HCT116 (cell line): ENCODE data around the gene SMIM14. TPM values are rescaled to one million over a fixed set of nuclear protein-coding genes. Genes with fewer than 3 reads are reported as not detected.
"Not testable (repeated sequence)": the region's sequence is repeated elsewhere in the genome, so short reads cannot be mapped to it uniquely, and the experiment has no call there.

ENCODE experiments used
- ATAC-seq: fragments of 200-7000 bp; cut with Tn5 transposase; 2 replicates; pipeline ENCODE4 v1.9.1; 2020; ENCODE audit warnings: mild to moderate bottlenecking, moderate library complexity
- BruUV-seq: library from RNA; stranded (reverse); fragments of 400-500 nt; replicated peaks from 2 replicates; lab custom pipeline; 2021; lab: Mats Ljungman, UMichigan
- CTCF ChIA-PET: fragments of 300-600 bp; sonication (Branson Sonifier 250); formaldehyde crosslinking; loops from one replicate; lab custom pipeline; 2021; ENCODE audit warnings: antibody characterized with exemption; lab: Charles Lee
- POLR2A ChIA-PET: fragments of 300-600, 350-600 bp; sonication (Branson Sonifier 250); formaldehyde crosslinking; loops from one replicate; lab custom pipeline; 2021; ENCODE audit warnings: antibody characterized with exemption; lab: Charles Lee
- RAD21 ChIA-PET, 2 experiments: fragments of 300-600 bp; sonication (Branson Sonifier 250); formaldehyde crosslinking; loops; one replicate each; lab custom pipeline; 2023; ENCODE audit warnings: low total read pairs in 2 of 2; ENCODE audit not compliant: uncharacterized antibody in 2 of 2, unreplicated experiment in 2 of 2, low non-redundant PET in 1 of 2; lab: Charles Lee
- DNase-seq: peaks from one replicate; pipeline ENCODE4 v3.0.0-alpha.2; 2010; ENCODE audit warnings: low read depth, low spot score
- H2AFZ ChIP-seq: fragments of 200-600 bp; shearing (Covaris generic), sonication (generic); 2 replicates; pipeline ENCODE4 v1.6.1; 2017; ENCODE audit warnings: low read depth, mixed run types, mixed read lengths, antibody characterized with exemption, low read length; ENCODE audit not compliant: poor library complexity, severe bottlenecking
- H3K27ac ChIP-seq: 2 replicates; pipeline ENCODE4 v1.5.1; 2012; ENCODE audit warnings: low read depth, low read length
- H3K27me3 ChIP-seq: fragments of 200-600 bp; sonication (generic); 2 replicates; pipeline ENCODE4 v1.6.1; 2016; ENCODE audit warnings: mixed run types, low read length, mixed read lengths; ENCODE audit not compliant: insufficient read depth
- H3K36me3 ChIP-seq, 2 experiments: fragments of 200-500 bp in 1 of 2; fragments of 200-600 bp in 1 of 2; sonication (Bioruptor generic) in 1 of 2; sonication (generic) in 1 of 2; 2 replicates each; pipeline versions ENCODE4 v1.5.1 to v1.6.1; 2014 to 2016; ENCODE audit warnings: low read length in 2 of 2, inconsistent platforms in 1 of 2, mixed read lengths in 1 of 2, mixed run types in 1 of 2; ENCODE audit not compliant: insufficient read depth in 2 of 2, control insufficient read depth in 1 of 2
- H3K4me1 ChIP-seq, 2 experiments: fragments of 200-600 bp in 1 of 2; sonication (generic) in 1 of 2; 2 replicates each; pipeline versions ENCODE4 v1.5.1 to v1.6.1; 2012 to 2017; ENCODE audit warnings: low read length in 2 of 2, inconsistent platforms in 1 of 2, mild to moderate bottlenecking in 1 of 2, mixed read lengths in 1 of 2, mixed run types in 1 of 2, moderate library complexity in 1 of 2; ENCODE audit not compliant: insufficient read depth in 2 of 2, control insufficient read depth in 1 of 2
- H3K4me2 ChIP-seq: fragments of 200-600 bp; sonication (generic); 2 replicates; pipeline ENCODE4 v1.6.1; 2017; ENCODE audit warnings: mixed run types, low read length, mixed read lengths
- H3K4me3 ChIP-seq, 2 experiments: fragments of 200-600 bp in 1 of 2; sonication (generic) in 1 of 2; replicated peaks in 1 of 2; 2 replicates each; pipeline ENCODE4 v1.5.1; 2011 to 2016; ENCODE audit warnings: low read length in 2 of 2, control low read depth in 1 of 2, low read depth in 1 of 2, mild to moderate bottlenecking in 1 of 2, mixed read lengths in 1 of 2, mixed run types in 1 of 2
- H3K79me2 ChIP-seq: fragments of 200-600 bp; sonication (generic); 2 replicates; pipeline ENCODE4 v1.6.1; 2017; ENCODE audit warnings: mild to moderate bottlenecking, mixed run types, low read length, moderate library complexity, mixed read lengths; ENCODE audit not compliant: insufficient read depth
- H3K9ac ChIP-seq: fragments of 200-600 bp; sonication (generic); 2 replicates; pipeline ENCODE4 v1.6.1; 2016; ENCODE audit warnings: low read length, mixed read lengths
- H3K9me2 ChIP-seq: fragments of 200-600 bp; sonication (generic), shearing (Covaris generic); 2 replicates; pipeline ENCODE4 v1.6.1; 2017; ENCODE audit warnings: mixed run types, mild to moderate bottlenecking, moderate library complexity; ENCODE audit not compliant: insufficient read depth
- H3K9me3 ChIP-seq, 2 experiments: fragments of 200-500 bp in 1 of 2; fragments of 200-600 bp in 1 of 2; sonication (Bioruptor generic) in 1 of 2; sonication (generic) in 1 of 2; 2 replicates each; pipeline ENCODE4 v1.6.1; 2014 to 2017; ENCODE audit warnings: low read length in 2 of 2, mixed read lengths in 2 of 2, inconsistent platforms in 1 of 2, low read depth in 1 of 2, mild to moderate bottlenecking in 1 of 2, mixed run types in 1 of 2, moderate library complexity in 1 of 2; ENCODE audit not compliant: control insufficient read depth in 1 of 2, insufficient read depth in 1 of 2
- H4K20me1 ChIP-seq: fragments of 200-600 bp; sonication (generic), shearing (Covaris generic); 2 replicates; pipeline ENCODE4 v1.6.1; 2017; ENCODE audit warnings: mixed run types, mild to moderate bottlenecking, moderate library complexity; ENCODE audit not compliant: insufficient read depth
- CBX3 ChIP-seq: IDR thresholded peaks from 2 replicates; pipeline ENCODE4 v1.6.1; 2012; ENCODE audit warnings: low read depth
- CEBPB ChIP-seq: IDR thresholded peaks from 2 replicates; pipeline ENCODE4 v1.6.1; 2012; ENCODE audit warnings: low read depth
- EGR1 ChIP-seq: IDR thresholded peaks from 2 replicates; pipeline ENCODE4 v1.6.1; 2012; ENCODE audit warnings: low read depth
- ELF1 ChIP-seq: IDR thresholded peaks from 2 replicates; pipeline ENCODE4 v1.6.1; 2012; ENCODE audit warnings: low read depth, borderline replicate concordance
- EZH2 ChIP-seq: fragments of 200-600 bp; sonication (generic); IDR thresholded peaks from 2 replicates; pipeline ENCODE4 v1.6.1; 2017; ENCODE audit warnings: antibody characterized with exemption, mixed run types
- EZH2phosphoT487 ChIP-seq: fragments of 200-600 bp; IDR thresholded peaks from 2 replicates; pipeline ENCODE4 v1.6.1; 2018; ENCODE audit warnings: antibody characterized with exemption, borderline replicate concordance
- FOSL1 ChIP-seq: IDR thresholded peaks from 2 replicates; pipeline ENCODE4 v1.6.1; 2012; ENCODE audit warnings: low read depth
- JUND ChIP-seq: IDR thresholded peaks from 2 replicates; pipeline ENCODE4 v1.6.1; 2012
- POLR2A ChIP-seq: IDR thresholded peaks from 2 replicates; pipeline ENCODE4 v1.7.0; 2011; ENCODE audit warnings: borderline replicate concordance; ENCODE audit not compliant: insufficient read depth, insufficient read length; ENCODE audit errors: extremely low read depth
- POLR2AphosphoS5 ChIP-seq: IDR thresholded peaks from 2 replicates; pipeline ENCODE4 v1.6.1; 2011; ENCODE audit warnings: mild to moderate bottlenecking, low read depth, low read length, moderate library complexity
- RAD21 ChIP-seq: IDR thresholded peaks from 2 replicates; pipeline ENCODE4 v1.6.1; 2012; ENCODE audit warnings: low read depth, mild to moderate bottlenecking
- SIN3A ChIP-seq: IDR thresholded peaks from 2 replicates; pipeline ENCODE4 v1.6.1; 2012; ENCODE audit warnings: low read depth
- SP1 ChIP-seq: IDR thresholded peaks from 2 replicates; pipeline ENCODE4 v1.6.1; 2012; ENCODE audit warnings: low read depth
- SRF ChIP-seq: IDR thresholded peaks from 2 replicates; pipeline ENCODE4 v1.6.1; 2012; ENCODE audit warnings: low read depth
- TCF7L2 ChIP-seq: IDR thresholded peaks from 2 replicates; pipeline ENCODE4 v1.7.0; 2011; ENCODE audit warnings: borderline replicate concordance, inconsistent platforms; ENCODE audit not compliant: insufficient read depth, insufficient read length; ENCODE audit errors: extremely low read depth
- ZFX ChIP-seq: fragments of 450-650 bp; IDR thresholded peaks from 2 replicates; pipeline ENCODE4 v1.6.1; 2017
- intact Hi-C: fragments of 100-400 bp; cut with micrococcal nuclease; formaldehyde crosslinking; loops from 2 replicates; pipeline ENCODE4 v1.10.0; 2022
- total RNA-seq: library from RNA; stranded (reverse); gene quantifications from one replicate; pipeline ENCODE4 v1.2.1, GENCODE V29; 2021; ENCODE audit not compliant: unreplicated experiment
- TF ChIP-seq, protein P1 (sequence below), 3 experiments: fragments of 200-600 bp in 1 of 3; sonication (generic) in 1 of 3; IDR thresholded peaks in 2 of 3; conservative IDR thresholded peaks in 1 of 3; 2 replicates each; pipeline ENCODE4 v1.5.1; 2012 to 2017; ENCODE audit warnings: low read depth in 2 of 3, low read length in 2 of 3, antibody characterized with exemption in 1 of 3, borderline replicate concordance in 1 of 3, control low read depth in 1 of 3, mild to moderate bottlenecking in 1 of 3, mixed read lengths in 1 of 3, mixed run types in 1 of 3, moderate library complexity in 1 of 3; ENCODE audit not compliant: insufficient read depth in 1 of 3
- TF ChIP-seq, protein P2 (sequence below): IDR thresholded peaks from 2 replicates; pipeline ENCODE4 v1.6.1; 2012
- TF ChIP-seq, protein P3 (sequence below): IDR thresholded peaks from 2 replicates; pipeline ENCODE4 v1.6.1; 2012; ENCODE audit warnings: low read depth

The SMIM14 gene
- total RNA-seq, 1 experiment from 2014 or later = 21.6 TPM

DNA sequence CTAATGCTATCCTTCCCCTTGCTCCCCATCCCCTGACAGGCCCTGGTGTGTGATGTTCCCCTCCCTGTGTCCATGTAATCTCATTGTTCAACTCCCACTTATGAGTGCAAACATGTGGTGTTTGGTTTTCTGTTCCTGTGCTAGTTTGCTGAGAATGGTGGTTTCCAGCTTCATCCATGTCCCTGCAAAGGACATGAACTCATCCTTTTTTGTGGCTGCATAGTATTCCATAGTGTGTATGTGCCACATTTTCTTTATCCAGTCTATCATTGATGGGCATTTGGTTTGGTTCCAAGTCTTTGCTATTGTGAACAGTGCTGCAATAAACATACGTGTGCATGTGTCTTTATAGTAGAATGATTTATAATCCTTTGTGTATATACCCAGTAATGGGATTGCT is 31.6 kb upstream of the SMIM14 start:
- H3K27ac ChIP-seq, H3K4me2 ChIP-seq, H3K9ac ChIP-seq, ATAC-seq, H2AFZ ChIP-seq, DNase-seq, POLR2A ChIA-PET, intact Hi-C loops, H3K4me3 ChIP-seq, H3K9me3 ChIP-seq, BruUV-seq, H3K79me2 ChIP-seq, H3K36me3 ChIP-seq, H3K27me3 ChIP-seq, H3K4me1 ChIP-seq, CTCF ChIA-PET, H3K9me2 ChIP-seq, H4K20me1 ChIP-seq, RAD21 ChIA-PET: not testable (repeated sequence)

DNA sequence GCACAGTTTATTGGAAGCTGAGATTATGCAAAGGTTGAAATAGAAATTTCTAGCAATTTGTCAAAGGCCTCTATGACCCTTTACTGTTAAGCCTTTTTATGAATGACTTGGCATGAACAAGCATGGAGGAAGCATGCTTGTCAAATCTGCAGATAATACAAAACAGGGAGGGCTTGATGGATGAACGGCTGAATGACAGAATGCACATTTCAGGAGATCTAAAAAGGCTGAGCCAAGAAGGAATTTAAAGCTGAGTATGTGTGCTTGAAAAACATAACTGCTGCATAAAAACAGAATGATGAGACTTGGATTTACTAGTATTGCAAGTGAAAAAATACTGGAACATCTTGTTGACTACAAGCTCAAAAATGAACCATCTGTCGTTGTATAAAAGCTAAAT is 30.2 kb upstream of the SMIM14 start:
- no peak for TF ChIP-seq SIN3A
- no peak for TF ChIP-seq EZH2
- TF ChIP-seq CBX3 = no peak
- TF ChIP-seq POLR2A = no peak
- TF ChIP-seq CEBPB = no peak
- TF ChIP-seq, protein P1, sequence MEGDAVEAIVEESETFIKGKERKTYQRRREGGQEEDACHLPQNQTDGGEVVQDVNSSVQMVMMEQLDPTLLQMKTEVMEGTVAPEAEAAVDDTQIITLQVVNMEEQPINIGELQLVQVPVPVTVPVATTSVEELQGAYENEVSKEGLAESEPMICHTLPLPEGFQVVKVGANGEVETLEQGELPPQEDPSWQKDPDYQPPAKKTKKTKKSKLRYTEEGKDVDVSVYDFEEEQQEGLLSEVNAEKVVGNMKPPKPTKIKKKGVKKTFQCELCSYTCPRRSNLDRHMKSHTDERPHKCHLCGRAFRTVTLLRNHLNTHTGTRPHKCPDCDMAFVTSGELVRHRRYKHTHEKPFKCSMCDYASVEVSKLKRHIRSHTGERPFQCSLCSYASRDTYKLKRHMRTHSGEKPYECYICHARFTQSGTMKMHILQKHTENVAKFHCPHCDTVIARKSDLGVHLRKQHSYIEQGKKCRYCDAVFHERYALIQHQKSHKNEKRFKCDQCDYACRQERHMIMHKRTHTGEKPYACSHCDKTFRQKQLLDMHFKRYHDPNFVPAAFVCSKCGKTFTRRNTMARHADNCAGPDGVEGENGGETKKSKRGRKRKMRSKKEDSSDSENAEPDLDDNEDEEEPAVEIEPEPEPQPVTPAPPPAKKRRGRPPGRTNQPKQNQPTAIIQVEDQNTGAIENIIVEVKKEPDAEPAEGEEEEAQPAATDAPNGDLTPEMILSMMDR (IDR thresholded peaks at IDR 0.05 in 2 of 3, conservative IDR thresholded peaks at IDR 0.05 in 1 of 3; ENCODE audit: borderline replicate concordance in 1 of 3, insufficient read depth in 1 of 3, low read depth in 2 of 3, low read length in 2 of 3) = no peak
- no peak for TF ChIP-seq TCF7L2
- TF ChIP-seq EZH2phosphoT487 = no peak
- TF ChIP-seq, protein P2, sequence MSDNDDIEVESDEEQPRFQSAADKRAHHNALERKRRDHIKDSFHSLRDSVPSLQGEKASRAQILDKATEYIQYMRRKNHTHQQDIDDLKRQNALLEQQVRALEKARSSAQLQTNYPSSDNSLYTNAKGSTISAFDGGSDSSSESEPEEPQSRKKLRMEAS = no peak
- TF ChIP-seq ELF1 = no peak
- TF ChIP-seq RAD21 = no peak
- no peak for TF ChIP-seq SRF
- no peak for TF ChIP-seq JUND
- no peak for TF ChIP-seq POLR2AphosphoS5
- TF ChIP-seq FOSL1 = no peak
- TF ChIP-seq, protein P3, sequence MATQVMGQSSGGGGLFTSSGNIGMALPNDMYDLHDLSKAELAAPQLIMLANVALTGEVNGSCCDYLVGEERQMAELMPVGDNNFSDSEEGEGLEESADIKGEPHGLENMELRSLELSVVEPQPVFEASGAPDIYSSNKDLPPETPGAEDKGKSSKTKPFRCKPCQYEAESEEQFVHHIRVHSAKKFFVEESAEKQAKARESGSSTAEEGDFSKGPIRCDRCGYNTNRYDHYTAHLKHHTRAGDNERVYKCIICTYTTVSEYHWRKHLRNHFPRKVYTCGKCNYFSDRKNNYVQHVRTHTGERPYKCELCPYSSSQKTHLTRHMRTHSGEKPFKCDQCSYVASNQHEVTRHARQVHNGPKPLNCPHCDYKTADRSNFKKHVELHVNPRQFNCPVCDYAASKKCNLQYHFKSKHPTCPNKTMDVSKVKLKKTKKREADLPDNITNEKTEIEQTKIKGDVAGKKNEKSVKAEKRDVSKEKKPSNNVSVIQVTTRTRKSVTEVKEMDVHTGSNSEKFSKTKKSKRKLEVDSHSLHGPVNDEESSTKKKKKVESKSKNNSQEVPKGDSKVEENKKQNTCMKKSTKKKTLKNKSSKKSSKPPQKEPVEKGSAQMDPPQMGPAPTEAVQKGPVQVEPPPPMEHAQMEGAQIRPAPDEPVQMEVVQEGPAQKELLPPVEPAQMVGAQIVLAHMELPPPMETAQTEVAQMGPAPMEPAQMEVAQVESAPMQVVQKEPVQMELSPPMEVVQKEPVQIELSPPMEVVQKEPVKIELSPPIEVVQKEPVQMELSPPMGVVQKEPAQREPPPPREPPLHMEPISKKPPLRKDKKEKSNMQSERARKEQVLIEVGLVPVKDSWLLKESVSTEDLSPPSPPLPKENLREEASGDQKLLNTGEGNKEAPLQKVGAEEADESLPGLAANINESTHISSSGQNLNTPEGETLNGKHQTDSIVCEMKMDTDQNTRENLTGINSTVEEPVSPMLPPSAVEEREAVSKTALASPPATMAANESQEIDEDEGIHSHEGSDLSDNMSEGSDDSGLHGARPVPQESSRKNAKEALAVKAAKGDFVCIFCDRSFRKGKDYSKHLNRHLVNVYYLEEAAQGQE = no peak
- no peak for TF ChIP-seq ZFX
- TF ChIP-seq SP1 = no peak
- no peak for TF ChIP-seq EGR1
- RAD21 ChIA-PET = no interaction called here
- no peaks in the 10 kb centered on the region for H4K20me1 ChIP-seq
- ATAC-seq (no peak), DNase-seq (no peak)
- H3K27me3 ChIP-seq = no peaks in the 10 kb centered on the region
- no peaks in the 10 kb centered on the region for H3K9me2 ChIP-seq
- no peaks in the 10 kb centered on the region for H3K9me3 ChIP-seq
- H3K4me2 ChIP-seq = no peak overlapping the region
- H3K27ac ChIP-seq = no peak overlapping the region
- H3K4me3 ChIP-seq = no peak overlapping the region
- BruUV-seq = no TSS peak
- POLR2A ChIA-PET = no interaction called here
- H3K36me3 ChIP-seq = no peaks in the 10 kb centered on the region
- no peaks in the 10 kb centered on the region for H3K4me1 ChIP-seq
- CTCF ChIA-PET = no interaction called here
- intact Hi-C loops = no loop called here
- no peak overlapping the region for H2AFZ ChIP-seq
- H3K79me2 ChIP-seq = no peaks in the 10 kb centered on the region
- H3K9ac ChIP-seq = no peak overlapping the region
